Endothelial cell of umbilical vein (primary cell): ENCODE data around the gene LRP1B. TPM values are rescaled to one million over a fixed set of nuclear protein-coding genes. Genes with fewer than 3 reads are reported as not detected.

ENCODE experiments used
- BruUV-seq: library from RNA; stranded (reverse); fragments of 400-500 nt; replicated peaks from 2 replicates; lab custom pipeline; 2021; lab: Mats Ljungman, UMichigan
- CTCF ChIA-PET: fragments of 300-600, 350-600 bp; sonication (Branson Sonifier 250); formaldehyde crosslinking; loops from one replicate; lab custom pipeline; 2021; ENCODE audit warnings: antibody characterized with exemption, inconsistent platforms; lab: Charles Lee
- POLR2A ChIA-PET: fragments of 300-600, 350-600 bp; sonication (Branson Sonifier 250); formaldehyde crosslinking; loops from one replicate; lab custom pipeline; 2021; ENCODE audit warnings: antibody characterized with exemption, inconsistent platforms; lab: Charles Lee
- DNase-seq: peaks from one replicate; pipeline ENCODE4 v3.0.0-alpha.2; 2011; ENCODE audit warnings: low read depth, low spot score
- FAIRE-seq: peaks from 2 replicates; lab custom pipeline; 2011; peaks lifted over from hg19 to GRCh38; lab: Jason Lieb, UNC
- H2AFZ ChIP-seq: 2 replicates; pipeline ENCODE4 v1.6.0; 2012; ENCODE audit warnings: low read depth, low read length, control low read depth, inconsistent platforms
- H3K27ac ChIP-seq: 2 replicates; pipeline ENCODE4 v1.5.1; 2011; ENCODE audit warnings: low read depth, mild to moderate bottlenecking, control low read depth, low read length, moderate library complexity; ENCODE audit not compliant: insufficient read depth
- H3K27me3 ChIP-seq, 2 experiments: 2 replicates each; pipeline versions ENCODE4 v1.6.0 to v1.6.1; 2011; ENCODE audit warnings: low read length in 2 of 2, mixed read lengths in 1 of 2; ENCODE audit not compliant: control insufficient read depth in 2 of 2, insufficient read depth in 2 of 2
- H3K36me3 ChIP-seq, 2 experiments: 2 replicates in 1 of 2; 3 replicates in 1 of 2; pipeline ENCODE4 v1.5.1; 2011; ENCODE audit warnings: low read length in 2 of 2, mild to moderate bottlenecking in 1 of 2, moderate library complexity in 1 of 2; ENCODE audit not compliant: control insufficient read depth in 2 of 2, insufficient read depth in 2 of 2; ENCODE audit errors: extremely low read depth in 1 of 2
- H3K4me1 ChIP-seq: 3 replicates; pipeline ENCODE4 v1.5.1; 2011; ENCODE audit warnings: mild to moderate bottlenecking, low read length; ENCODE audit not compliant: control insufficient read depth, insufficient read depth; ENCODE audit errors: extremely low read depth
- H3K4me2 ChIP-seq: 2 replicates; pipeline ENCODE4 v1.6.1; 2011; ENCODE audit warnings: low read length, control low read depth, mixed read lengths; ENCODE audit not compliant: insufficient read depth
- H3K4me3 ChIP-seq, 3 experiments: fragments of 200-600 bp in 1 of 3; sonication (generic), shearing (Covaris generic) in 1 of 3; replicated peaks in 1 of 3; 2 replicates each; pipeline ENCODE4 v1.5.1; 2011 to 2016; ENCODE audit warnings: control low read depth in 3 of 3, low read length in 3 of 3, mild to moderate bottlenecking in 2 of 3, inconsistent platforms in 1 of 3, low read depth in 1 of 3, moderate library complexity in 1 of 3; ENCODE audit not compliant: insufficient read depth in 1 of 3
- H3K79me2 ChIP-seq: 2 replicates; pipeline ENCODE4 v1.6.0; 2012; ENCODE audit warnings: low read length, inconsistent platforms; ENCODE audit not compliant: control insufficient read depth, insufficient read depth
- H3K9ac ChIP-seq: replicated peaks from 2 replicates; pipeline ENCODE3; 2011; ENCODE audit warnings: low read length, control low read depth; ENCODE audit not compliant: insufficient read depth; ENCODE audit errors: extremely low read depth
- H3K9me1 ChIP-seq: replicated peaks from 3 replicates; pipeline ENCODE4 v1.6.0; 2011; ENCODE audit warnings: mild to moderate bottlenecking, low read length; ENCODE audit not compliant: control insufficient read depth, insufficient read depth; ENCODE audit errors: extremely low read depth
- H3K9me3 ChIP-seq: replicated peaks from 2 replicates; pipeline ENCODE4 v1.5.1; 2012; ENCODE audit warnings: low read length, inconsistent platforms; ENCODE audit not compliant: control insufficient read depth, insufficient read depth
- H4K20me1 ChIP-seq: replicated peaks from 2 replicates; pipeline ENCODE3; 2011; ENCODE audit warnings: mild to moderate bottlenecking, low read length; ENCODE audit not compliant: control insufficient read depth, insufficient read depth; ENCODE audit errors: extremely low read depth
- CTCF ChIP-seq, 2 donors: IDR thresholded peaks; 1 replicate in 1 of 2; 2 replicates in 1 of 2; pipeline ENCODE4 v1.5.1; 2011; ENCODE audit warnings: low read length in 2 of 2, mild to moderate bottlenecking in 2 of 2, moderate library complexity in 2 of 2, control low read depth in 1 of 2, inconsistent platforms in 1 of 2, low read depth in 1 of 2; ENCODE audit not compliant: insufficient read depth in 1 of 2; ENCODE audit errors: extremely low read depth in 1 of 2
- EZH2 ChIP-seq: IDR thresholded peaks from 2 replicates; pipeline ENCODE4 v1.6.1; 2012; ENCODE audit warnings: borderline replicate concordance, low read depth, mild to moderate bottlenecking, moderate library complexity, low read length, inconsistent platforms; ENCODE audit not compliant: severe bottlenecking
- FOS ChIP-seq: IDR thresholded peaks from 2 replicates; pipeline ENCODE4 v1.6.1; 2011; ENCODE audit warnings: mild to moderate bottlenecking, low read length, moderate library complexity, borderline replicate concordance; ENCODE audit not compliant: insufficient read depth
- GATA2 ChIP-seq: IDR thresholded peaks from 2 replicates; pipeline ENCODE4 v1.7.0; 2011; ENCODE audit warnings: low read depth, mild to moderate bottlenecking, moderate library complexity, mixed read lengths, low read length; ENCODE audit not compliant: insufficient read length, insufficient read depth
- JUN ChIP-seq: IDR thresholded peaks from 2 replicates; pipeline ENCODE4 v1.6.1; 2011; ENCODE audit warnings: borderline replicate concordance, low read depth; ENCODE audit not compliant: insufficient read length, insufficient read depth
- MAX ChIP-seq: IDR thresholded peaks from 2 replicates; pipeline ENCODE4 v1.6.1; 2011; ENCODE audit not compliant: insufficient read depth, insufficient read length
- MYC ChIP-seq: IDR thresholded peaks from one replicate; pipeline ENCODE4 v1.6.1; 2011; ENCODE audit warnings: mild to moderate bottlenecking, low read depth, low read length
- POLR2A ChIP-seq: IDR thresholded peaks from 2 replicates; pipeline ENCODE4 v1.6.1; 2012; ENCODE audit warnings: low read depth, mild to moderate bottlenecking, control low read depth, low read length
- POLR2AphosphoS5 ChIP-seq: IDR thresholded peaks from 2 replicates; pipeline ENCODE4 v1.6.1; 2012; ENCODE audit warnings: low read depth, mild to moderate bottlenecking, control low read depth, low read length, moderate library complexity; ENCODE audit not compliant: insufficient read depth
- dilution Hi-C: fragments of 300-500 bp; cut with MboI; formaldehyde crosslinking; loops from one replicate; pipeline ENCODE4 v1.15.0; 2019; ENCODE audit warnings: low sequenced_read_pairs; ENCODE audit not compliant: extremely low pct_ligation_motif_present
- intact Hi-C: fragments of 100-400 bp; cut with micrococcal nuclease; formaldehyde crosslinking; loops from one replicate; pipeline ENCODE4 v1.10.0; 2022
- polyA plus RNA-seq, 4 experiments: library from polyadenylated mRNA; depleted of rRNA in 3 of 4; stranded (reverse) in 3 of 4; unstranded in 1 of 4; fragments of >200 nt; gene quantifications; 2 replicates each; pipeline versions ENCODE4 v1.2.1 to v1.2.3, GENCODE V29; 2011 to 2012; ENCODE audit warnings: missing spikeins in 1 of 4
- total RNA-seq: library from RNA; stranded (reverse); gene quantifications from 2 replicates; pipeline ENCODE4 v1.2.3, GENCODE V29; 2021

The LRP1B gene
- total and polyA plus RNA-seq, 2 donors (not counting 3 experiments of a cell fraction or from before 2014, with no cell fraction given) = 0.03 to 0.07 TPM

- FAIRE-seq (no peak), DNase-seq (no peak)
- no peaks in the 10 kb centered on the region for H3K27me3 ChIP-seq
- dilution Hi-C loops = no loop called here
- H3K9me1 ChIP-seq = no peaks in the 10 kb centered on the region
- CTCF ChIA-PET = interaction anchor here (1.0 kb wide), 1 partner anchor 11 kb away, joined by 3 read pairs; no protein-coding TSS in a partner anchor
- H4K20me1 ChIP-seq = no peaks in the 10 kb centered on the region
- no peak overlapping the region for H3K27ac ChIP-seq
- POLR2A ChIA-PET = no interaction called here
- intact Hi-C loops = no loop called here
- H3K9ac ChIP-seq = no peak overlapping the region
- no peaks in the 10 kb centered on the region for H3K36me3 ChIP-seq
- TF ChIP-seq MAX (no peak), CTCF (IDR thresholded peaks at IDR 0.05; ENCODE audit: extremely low read depth in 1 of 2, insufficient read depth in 1 of 2, low read depth in 1 of 2, low read length in 2 of 2) (no peak), FOS (no peak), EZH2 (no peak), JUN (no peak), GATA2 (no peak), POLR2AphosphoS5 (no peak), POLR2A (no peak), MYC (no peak)
- H3K4me2 ChIP-seq = no peak overlapping the region
- no TSS peak for BruUV-seq
- no peaks in the 10 kb centered on the region for H3K9me3 ChIP-seq
- H3K4me3 ChIP-seq = no peak overlapping the region
- no peaks in the 10 kb centered on the region for H3K4me1 ChIP-seq
- H2AFZ ChIP-seq = no peak overlapping the region
- H3K79me2 ChIP-seq = no peaks in the 10 kb centered on the region
These were observed 436.6 kb downstream of the LRP1B start for GRCh38 chr2:141694180-141694579.
